GM21367 (cell line): Measurements from ENCODE around the gene SPOCK1.

Source experiments
- ATAC-seq: cut with Tn5 transposase; IDR thresholded peaks from one replicate; pipeline ENCODE4 v1.9.1; 2021; ENCODE audit not compliant: unreplicated experiment

SPOCK1 gene

DNA sequence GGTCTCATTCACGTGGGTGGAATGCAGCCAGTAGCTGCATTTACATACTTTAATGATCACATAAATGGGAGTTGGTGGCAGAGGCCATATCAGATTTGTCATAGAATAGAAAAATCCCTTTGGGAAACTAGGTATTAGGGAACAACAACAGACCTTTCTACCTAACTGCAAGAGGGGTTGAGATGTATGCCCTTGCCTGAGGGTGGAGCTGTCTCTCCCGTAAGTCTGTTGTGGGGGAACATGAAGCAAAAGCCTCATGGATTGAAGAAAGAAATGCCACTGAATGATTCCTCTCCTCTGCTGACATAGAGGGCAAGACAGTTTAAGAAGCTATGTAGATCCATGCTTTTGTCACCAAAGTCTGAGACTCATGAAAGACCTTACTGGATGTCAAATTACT, 461.3 kb downstream of the SPOCK1 start:
- no peak for ATAC-seq

DNA sequence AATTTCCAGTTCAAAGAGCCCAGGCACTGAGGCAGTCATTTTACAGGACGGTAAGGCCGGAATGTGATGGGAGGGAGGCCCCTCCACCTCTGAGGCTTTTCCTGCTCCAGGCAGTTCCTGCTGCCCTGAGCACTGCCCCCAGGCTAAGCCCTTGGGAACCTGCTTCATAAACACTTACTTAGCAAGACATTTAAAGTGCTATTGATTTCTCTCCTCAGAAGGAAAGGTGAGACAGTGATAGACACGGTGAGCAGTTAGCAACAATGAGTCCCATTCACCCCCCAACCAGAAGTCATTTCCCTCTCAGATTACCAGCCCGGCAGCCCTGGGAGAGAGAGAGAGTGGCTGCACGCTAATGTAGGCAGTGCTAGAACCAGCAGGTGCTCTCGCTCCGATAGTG, 462.5 kb downstream of the SPOCK1 start:
- ATAC-seq = no peak

DNA sequence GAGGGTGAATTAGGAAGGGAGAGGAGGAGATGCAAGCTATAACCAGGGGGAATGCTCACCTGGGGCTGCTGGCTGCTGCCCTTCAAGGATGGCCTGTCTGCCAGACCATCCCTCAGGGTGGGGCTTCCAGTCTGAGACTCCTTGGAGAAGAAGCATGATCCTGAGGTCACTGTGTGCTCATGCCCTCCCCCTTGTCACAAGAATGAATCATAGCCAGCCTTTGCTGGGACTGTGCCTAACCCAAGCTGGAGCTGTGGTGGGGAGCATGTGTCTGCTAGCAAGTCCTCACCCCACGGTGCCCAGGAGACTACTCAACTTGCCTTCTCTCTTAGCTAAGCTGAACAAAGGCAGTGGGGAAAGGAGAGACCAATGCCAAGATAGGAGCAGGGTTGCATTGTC, 463.6 kb downstream of the SPOCK1 start:
- no peak for ATAC-seq

DNA sequence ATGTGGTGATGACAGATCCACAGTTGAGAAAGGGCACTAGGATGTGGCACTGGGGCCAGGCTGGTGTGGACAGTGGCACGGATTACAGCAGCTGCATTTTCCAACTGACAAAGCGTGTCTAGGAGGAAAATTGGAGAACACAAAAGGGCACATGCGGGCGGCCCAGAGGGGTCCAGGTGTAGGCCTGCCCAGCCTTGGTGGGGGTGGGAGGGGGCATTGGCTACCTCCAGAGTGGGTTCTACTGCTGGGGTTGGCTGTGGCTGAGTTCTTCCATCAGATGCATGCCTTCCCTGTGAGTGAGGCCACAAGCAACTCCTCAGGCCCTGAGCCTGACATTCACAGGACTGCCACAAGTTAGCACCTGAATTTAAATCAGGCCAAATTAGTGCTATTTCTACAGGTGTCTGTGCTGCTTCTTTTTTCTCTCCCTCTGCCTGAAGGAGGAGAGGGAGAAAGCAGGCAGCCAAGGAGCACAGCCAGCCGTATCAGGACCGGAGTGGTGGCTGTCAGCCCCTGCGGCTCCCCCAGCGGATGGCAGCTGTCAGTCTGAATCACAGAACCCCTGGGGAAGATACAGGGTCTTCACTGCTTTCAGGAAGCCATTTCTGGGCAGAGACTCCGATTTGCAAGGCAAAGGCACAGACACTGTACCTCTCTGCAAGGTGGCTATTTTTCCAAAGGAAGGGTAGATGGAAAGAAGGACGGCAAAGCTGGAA, 464.2 kb downstream of the SPOCK1 start:
- ATAC-seq = no peak

DNA sequence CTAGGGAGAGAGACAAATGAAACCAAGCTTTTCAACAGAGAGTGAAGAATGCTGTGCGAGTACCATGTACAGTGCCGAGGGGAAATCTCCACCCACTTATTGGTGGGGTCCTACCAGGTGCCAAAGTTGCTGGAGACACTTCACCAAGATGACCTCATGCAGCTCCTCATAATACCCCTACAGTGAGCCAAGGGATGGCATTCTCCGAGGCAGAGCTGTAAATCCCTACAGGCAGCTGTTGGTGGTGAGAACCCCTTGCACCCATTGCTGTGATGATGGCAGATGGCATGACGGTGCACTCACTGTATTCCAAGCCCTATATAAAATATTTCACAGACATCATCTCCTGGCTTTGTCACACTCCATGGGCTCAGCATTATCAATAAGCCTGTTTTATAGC, 464.9 kb downstream of the SPOCK1 start:
- no peak for ATAC-seq

DNA sequence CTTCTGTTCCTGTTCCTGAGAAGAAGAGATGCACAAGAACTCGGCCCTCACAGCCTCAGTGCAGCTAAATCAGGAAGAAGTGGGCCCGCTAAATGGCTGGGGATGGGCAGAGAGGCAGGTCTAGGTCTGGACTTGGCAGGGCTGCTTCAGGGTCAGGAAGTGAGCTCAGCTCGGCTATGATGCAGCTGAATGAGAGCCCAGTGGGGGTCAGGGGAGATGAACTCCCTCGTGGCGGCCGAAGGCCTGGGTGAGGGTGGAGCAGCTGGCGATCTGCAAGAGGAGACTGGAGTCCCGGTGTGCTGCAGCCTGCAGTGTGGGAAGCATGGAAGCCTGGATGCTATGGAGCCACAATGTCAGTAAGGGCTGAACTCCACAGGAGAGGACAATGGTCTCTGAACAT, 466.2 kb downstream of the SPOCK1 start:
- ATAC-seq = no peak

DNA sequence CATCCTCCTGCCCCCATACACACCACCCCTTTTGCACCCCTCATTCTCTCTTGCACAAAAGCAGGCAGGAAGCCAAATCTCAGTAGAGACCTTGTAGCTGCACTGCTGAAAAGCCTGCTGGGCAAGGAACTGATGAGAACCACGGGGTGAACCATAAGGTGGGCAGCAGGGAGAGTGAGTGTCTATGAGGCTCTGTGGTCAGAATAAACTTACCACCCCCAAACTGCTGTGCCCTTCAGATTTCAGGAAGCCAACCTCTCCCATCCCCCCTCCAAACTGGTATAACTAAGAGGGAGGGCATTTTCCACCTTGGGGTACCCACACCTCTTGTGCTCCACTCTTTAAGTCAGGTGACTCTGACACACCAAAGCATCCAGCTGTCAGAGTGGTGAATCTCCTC, 471.4 kb downstream of the SPOCK1 start:
- ATAC-seq = no peak

DNA sequence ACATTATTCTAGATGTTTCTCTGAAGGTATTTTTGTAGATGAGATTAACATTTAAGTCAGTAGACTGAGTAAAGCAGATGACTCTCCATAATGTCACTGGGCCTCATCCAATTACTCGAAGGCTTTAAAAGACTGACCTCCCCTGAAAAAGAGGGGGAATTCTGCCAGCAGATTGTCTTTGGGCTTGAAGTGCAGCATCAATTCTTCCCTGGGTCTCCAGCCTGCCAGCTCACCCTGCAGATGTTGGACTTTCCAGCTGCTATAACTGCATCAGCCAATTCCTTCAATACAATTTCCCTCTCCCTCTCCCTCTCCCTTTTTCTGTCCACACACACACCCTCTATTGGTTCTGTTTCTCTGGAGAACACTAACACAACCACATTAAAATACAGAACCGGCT, 472.8 kb downstream of the SPOCK1 start:
- no peak for ATAC-seq

DNA sequence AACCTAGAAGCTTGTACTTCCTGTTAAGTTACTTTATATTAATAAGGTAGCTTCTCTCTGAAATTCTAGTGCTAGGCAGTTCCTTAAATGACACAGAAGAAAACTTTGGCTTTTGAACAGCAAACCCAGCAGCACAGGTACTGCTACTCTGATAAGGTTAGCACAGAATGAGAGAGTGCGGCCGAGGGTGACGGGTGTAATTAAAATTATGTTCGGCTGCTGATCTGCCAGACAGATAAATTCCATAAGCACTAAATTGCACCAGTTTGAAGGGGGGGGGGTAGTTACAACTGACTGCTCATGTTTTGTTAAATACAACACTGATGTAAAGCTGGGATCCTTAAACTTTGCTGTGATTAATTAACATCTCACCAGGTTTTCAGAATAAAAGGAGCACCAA, 475.1 kb downstream of the SPOCK1 start:
- ATAC-seq = no peak

DNA sequence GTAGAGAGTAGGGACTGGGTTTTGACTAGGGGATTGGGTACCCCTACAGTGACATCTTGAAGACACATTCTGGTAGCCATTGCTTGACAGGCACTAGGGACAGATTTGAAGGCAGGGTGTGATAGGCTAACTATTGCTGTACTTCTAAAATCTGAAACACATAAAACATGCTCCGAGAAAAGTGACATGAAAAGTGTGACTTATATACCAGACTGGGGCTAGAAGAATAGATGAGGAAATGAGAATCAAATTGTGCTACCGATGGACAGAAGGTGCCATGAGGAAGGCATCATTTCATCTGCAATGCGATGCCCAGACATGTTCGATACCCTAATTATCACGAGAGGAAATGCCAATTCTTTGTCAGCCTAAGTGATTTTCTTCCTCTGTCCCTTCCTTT, 475.8 kb downstream of the SPOCK1 start:
- ATAC-seq = no peak

DNA sequence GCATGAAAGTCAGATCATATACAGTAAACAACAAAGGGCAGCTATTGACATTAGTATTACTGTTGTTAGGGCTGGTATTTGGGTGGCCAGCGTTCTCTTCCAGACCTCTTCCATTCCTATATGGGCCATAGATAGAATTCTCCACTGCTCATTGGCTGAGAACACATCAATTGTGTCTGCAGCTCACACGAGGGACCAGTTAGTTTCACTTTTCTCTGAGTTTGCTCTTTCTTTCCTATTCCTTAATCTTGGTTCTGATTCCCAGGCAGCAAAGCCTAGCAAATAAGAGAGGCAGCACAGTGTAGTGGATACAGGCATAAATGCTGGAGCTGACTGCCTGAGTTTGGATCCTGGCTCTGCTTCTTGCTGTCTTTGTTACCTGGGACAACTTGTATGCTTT, 476.4 kb downstream of the SPOCK1 start:
- no peak for ATAC-seq

DNA sequence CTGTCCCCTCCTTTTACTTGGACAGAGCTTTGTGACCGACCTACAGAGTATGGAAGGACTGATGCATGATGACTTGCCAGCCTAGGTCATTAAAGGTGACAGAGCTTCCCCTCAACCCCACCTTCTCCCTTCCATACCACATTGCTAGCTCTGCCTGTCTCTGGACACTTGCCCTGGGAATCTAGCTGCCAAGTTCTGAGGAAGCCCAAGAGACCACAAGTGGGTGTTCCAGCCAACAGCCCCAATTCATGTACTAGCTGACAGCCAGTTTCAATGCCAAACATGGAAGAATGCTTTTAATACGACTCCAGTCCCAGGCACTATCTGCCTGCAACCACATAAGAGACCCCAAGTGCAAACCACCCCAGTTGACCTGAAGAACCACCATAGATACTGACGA, 477.1 kb downstream of the SPOCK1 start:
- no peak for ATAC-seq

DNA sequence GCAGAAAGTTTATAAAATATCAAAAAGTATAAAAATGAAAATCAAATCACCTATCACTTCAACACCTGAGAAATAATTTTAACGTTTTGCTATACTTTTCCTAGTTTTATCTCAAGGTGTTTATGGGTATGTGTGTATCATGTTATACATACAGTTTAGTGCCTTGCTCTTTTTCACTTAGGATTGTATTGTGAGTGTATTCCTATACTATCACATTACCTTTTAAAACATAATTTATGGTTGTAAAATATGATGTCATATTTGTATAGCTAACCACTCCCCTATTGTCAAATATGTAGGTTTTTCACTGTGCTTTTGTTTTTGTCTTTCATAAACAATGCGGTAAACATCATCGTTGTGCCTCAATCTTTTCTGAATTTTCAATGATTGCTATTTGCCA, 479.9 kb downstream of the SPOCK1 start:
- no peak for ATAC-seq

DNA sequence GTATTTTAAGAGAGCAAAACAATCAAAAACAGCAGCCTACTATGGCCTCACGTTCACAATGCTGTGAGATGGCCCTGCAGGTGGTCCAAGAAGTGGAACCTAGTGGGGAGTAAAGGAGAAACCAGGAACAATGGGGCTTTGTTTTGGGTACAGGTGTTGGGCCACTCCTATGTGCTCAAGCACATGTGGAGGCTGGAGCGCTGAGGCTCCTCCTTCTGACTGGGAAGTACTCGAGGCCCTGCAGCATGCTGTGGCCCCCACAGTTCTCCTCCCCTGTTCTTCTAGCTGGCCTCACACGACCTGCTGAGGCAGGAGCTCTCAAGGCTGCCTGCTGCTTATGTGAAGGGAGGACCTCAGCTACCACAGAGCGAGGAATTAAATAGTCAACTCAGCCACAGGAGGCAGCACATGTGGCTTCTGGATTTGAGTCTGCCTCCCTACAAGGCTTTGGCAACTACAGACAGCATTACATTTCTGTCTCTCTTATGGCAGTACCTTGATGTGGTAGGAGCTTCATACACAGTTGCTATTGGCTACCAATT, 482.3 kb downstream of the SPOCK1 start:
- no peak for ATAC-seq

DNA sequence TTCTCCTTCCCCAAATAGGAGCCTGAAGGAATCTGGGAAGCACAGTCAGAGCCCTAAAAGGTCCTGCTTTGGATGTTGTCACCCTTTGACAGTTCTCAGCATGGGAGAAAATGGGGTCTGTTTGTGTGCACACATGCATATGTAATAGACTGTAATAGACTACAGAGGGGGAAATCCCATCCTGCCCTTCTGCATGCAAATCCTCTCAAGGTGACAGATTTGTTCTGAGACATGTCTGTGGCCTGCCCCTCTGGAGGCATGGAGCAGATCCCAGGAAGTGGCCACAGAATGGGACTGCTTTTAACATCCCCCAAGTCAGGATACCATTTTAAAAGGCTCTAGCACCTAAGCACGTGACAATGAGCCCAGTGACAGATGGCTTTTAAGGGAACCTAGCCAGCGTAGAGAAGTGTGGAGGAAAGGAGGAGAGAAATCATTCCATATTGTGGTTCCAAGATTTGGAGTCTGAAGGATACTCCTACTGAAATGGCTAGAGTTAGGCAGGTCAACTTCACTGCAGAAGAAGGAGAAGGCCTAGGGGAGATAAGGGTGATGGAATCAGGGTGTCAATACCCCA, 483.5 kb downstream of the SPOCK1 start:
- ATAC-seq = no peak

DNA sequence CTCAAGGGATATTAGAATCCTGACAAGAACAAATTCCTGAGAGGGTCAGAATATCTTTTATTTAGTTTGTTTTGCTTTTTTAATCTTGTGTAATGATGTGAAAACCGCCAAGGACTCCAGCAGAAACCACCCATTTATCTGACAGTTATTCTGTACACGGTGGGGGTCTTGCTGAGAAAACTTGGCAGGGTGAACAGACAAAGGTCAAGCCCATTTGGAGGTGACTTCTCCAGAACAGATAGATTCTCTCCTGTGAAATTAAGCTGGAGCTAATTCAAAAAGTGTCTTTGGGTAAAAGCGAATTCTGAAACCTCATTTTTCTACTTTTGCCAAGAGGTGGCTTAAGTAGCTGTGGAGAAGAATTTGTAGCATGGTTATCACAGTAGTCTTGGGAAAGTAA, 484.4 kb downstream of the SPOCK1 start:
- ATAC-seq = no peak

DNA sequence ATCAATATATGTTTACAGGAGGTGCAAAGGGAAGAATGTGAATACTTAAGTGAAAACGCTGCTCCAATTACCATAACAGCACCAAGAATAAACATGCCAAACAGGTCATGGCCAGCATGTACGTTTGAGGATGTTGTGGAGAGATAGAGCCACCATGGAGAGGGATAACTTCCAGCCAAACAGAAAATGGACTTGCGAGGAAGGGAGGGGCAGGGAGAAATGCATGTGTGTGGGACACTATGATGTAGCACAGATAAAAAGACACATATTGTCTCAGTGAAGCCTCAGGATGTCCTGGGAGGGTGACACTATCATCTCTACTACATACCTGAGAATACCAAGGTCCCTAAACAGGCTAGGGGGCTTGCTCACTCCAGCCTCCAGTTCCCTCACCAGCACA, 488.9 kb downstream of the SPOCK1 start:
- ATAC-seq = no peak

DNA sequence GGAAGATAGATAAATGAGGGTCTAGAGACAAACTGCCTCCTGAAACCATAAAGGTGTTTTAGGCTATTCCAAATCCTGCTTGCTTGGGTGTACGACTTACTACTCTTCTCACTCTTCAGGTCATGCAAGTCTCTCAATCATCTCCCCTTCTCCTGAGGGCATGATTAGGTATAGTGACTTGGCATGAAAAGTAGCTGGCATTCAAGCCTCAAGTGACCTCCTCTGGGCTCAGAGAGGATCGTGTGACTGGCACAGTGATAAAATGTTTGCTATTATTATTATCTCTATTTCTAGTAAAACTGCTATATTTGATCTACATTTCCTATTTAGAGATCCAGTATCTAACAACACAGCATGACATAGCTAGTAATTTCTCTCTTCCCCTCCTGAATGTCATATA, 494.8 kb downstream of the SPOCK1 start:
- no peak for ATAC-seq

DNA sequence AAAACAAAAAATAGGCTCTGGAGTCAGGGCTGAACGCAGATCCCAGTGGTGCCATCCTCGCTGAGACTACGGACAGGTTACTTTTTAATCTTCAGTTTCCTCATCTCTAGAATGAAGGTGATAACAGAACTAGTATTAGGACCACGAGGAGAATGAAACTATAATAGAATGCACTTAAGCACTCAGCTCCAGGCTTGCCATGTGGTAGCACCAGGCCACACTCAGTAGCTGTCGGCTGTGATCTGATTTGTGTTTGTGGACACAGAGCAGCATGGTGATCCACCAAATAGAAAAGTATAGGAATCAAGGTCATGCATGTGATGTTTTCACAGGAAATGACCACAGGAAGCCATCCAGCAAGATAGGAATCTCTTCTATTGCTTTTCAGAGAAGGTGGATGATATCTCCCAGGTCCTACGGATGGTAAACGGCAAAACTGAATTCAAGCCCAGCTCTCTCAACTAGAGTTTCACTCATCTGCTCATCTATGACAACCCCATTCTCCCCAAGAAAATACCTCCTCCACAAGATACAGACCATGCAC, 498.0 kb downstream of the SPOCK1 start:
- ATAC-seq = no peak

DNA sequence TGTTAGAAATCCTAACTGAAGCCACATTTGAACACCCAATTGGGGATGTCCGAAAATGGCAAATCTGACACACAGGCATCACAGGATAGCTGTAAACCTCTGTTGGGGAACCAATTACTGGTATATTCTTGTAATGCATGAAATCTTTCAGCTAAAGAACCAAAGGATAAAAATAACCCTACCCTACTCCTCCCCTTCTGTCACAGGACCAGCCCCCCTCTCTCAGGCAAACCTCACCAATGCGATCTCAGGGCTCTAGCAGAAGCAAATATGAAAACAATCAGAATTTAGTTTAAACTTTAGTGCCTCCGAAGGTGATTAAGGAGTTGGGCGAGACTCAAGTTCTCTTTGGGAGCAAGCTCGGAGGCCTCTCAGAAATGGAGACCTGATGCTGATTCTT, 499.3 kb downstream of the SPOCK1 start:
- no peak for ATAC-seq

DNA sequence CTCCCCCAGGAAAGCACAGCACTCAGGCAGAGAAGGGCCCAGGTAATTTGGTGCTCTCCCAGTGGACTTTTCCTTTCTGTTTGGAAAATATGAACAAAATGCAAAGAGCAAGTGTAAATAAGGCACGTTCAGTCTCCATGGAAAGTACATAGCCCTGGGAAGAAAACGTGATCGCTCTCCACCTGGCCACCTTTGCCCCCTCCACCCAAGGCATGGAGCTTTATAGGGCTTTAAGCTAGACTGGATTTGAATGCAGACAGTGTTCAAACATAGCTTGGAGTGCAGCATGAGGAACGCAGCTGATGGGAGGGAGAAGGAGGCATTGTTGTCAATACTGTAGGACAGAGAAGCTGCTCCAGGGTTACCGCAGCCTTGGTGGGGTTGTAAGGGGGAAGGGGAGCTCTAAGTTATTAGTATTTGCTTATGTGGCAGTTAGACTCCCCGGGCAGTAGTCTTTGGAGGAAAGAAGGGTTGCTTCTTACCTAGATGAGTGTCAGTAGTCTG, 500.2 kb downstream of the SPOCK1 start:
- ATAC-seq = no peak

DNA sequence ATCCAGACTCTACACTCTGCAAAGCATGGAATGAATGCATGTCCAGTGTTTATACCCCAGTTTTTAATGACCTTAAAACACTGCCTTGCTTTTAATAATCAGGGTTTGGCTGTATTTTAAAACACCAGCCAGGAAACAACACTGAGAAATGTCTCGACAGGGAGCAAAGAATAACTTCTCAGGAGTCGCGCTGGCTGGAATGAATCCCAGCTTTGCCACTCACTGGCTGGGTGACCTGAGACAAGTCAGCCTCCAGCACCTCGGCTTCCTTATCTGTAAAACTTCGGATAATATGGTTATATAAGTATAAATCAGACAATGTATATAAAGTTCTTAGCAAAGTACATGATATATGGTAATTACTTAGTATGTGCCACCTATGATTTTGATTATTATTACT, 505.0 kb downstream of the SPOCK1 start:
- no peak for ATAC-seq
